ENCODE measurements around the gene STAC3. TPM values are rescaled to one million over a fixed set of nuclear protein-coding genes. Genes with fewer than 3 reads are reported as not detected.

STAC3 gene
- total and polyA plus RNA-seq, 2 of the 8 experiments (the other 6 are each of a cell fraction or from before 2014, with no cell fraction given) = 0.70 to 1.3 TPM

DNA sequence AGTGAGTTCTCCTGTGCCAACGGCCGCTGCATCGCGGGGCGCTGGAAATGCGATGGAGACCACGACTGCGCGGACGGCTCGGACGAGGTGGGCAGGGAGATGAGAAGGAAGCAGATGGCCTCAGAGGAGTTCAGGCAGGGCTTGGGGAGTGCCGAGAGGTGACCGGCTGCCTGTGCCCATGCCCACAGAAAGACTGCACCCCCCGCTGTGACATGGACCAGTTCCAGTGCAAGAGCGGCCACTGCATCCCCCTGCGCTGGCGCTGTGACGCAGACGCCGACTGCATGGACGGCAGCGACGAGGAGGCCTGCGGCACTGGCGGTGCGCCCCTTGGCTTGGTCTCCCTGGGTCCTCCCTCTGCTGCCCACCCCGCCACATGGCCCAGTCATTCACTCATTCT, 47.8 kb downstream of the STAC3 start (continued):
- TF ChIP-seq TEAD4 (IDR thresholded peaks at IDR 0.05; ENCODE audit: low read depth, low read length) = no peak
- TF ChIP-seq EGR1 (IDR thresholded peaks at IDR 0.05; ENCODE audit: borderline replicate concordance, low read depth, low read length) = no peak
- TF ChIP-seq RNF2 (IDR thresholded peaks at IDR 0.05; ENCODE audit: borderline replicate concordance, low read depth, low read length, missing control alignments, poor library complexity, severe bottlenecking) = no peak
